GM23338 (cell line): ENCODE data around the gene LMO2. TPM values are rescaled to one million over a fixed set of nuclear protein-coding genes. Genes with fewer than 3 reads are reported as not detected.

Experiments used
- NANOG ChIP-seq: IDR thresholded peaks from 2 replicates; pipeline ENCODE4 v1.6.1; 2016; ENCODE audit warnings: antibody characterized with exemption, borderline replicate concordance
- POLR2AphosphoS5 ChIP-seq: IDR thresholded peaks from 2 replicates; pipeline ENCODE4 v1.6.1; 2016; ENCODE audit warnings: antibody characterized with exemption, low read depth
- REST ChIP-seq: IDR thresholded peaks from one replicate; pipeline ENCODE4 v1.6.1; 2018; ENCODE audit warnings: antibody characterized with exemption; ENCODE audit not compliant: unreplicated experiment
- ZNF114 ChIP-seq: fragments of 250-450 bp; sonication (Bioruptor Pico); IDR thresholded peaks from 2 replicates; pipeline ENCODE4 v1.5.0; 2020; ENCODE audit warnings: mild to moderate bottlenecking, moderate library complexity
- ZNF331 ChIP-seq: fragments of 250-450 bp; sonication (Bioruptor Pico); IDR thresholded peaks from 2 replicates; pipeline ENCODE4 v1.5.0; 2020; ENCODE audit warnings: low read depth, mild to moderate bottlenecking, moderate library complexity
- ZNF462 ChIP-seq: fragments of 250-450 bp; sonication (Bioruptor Pico); IDR thresholded peaks from 2 replicates; pipeline ENCODE4 v1.5.0; 2020; ENCODE audit warnings: mild to moderate bottlenecking, moderate library complexity
- polyA plus RNA-seq: library from polyadenylated mRNA; unstranded; fragments of >200 nt; fragmentation: Nextera tagmentation; extraction: Ambion mirVana; gene quantifications from 2 replicates; pipeline ENCODE4 v1.2.1, GENCODE V29; 2016
- total RNA-seq: library from RNA; depleted of rRNA; stranded (reverse); fragments of >200 nt; shearing (Covaris generic); gene quantifications from 2 replicates; pipeline ENCODE4 v1.2.3, GENCODE V29; 2014

Gene LMO2
- total and polyA plus RNA-seq, 2 experiments from 2014 or later = 1.4 to 3.1 TPM

- no peak for TF ChIP-seq ZNF462
- TF ChIP-seq POLR2AphosphoS5 = no peak
- TF ChIP-seq REST = no peak
- no peak for TF ChIP-seq ZNF331
- TF ChIP-seq NANOG = no peak
- no peak for TF ChIP-seq ZNF114 (CRISPR knock-in tag)
Observed at GRCh38 chr11:33935461-33936456, 43.9 kb upstream of the LMO2 start (continued).
